CD4-positive, alpha-beta T cell (primary cell): ENCODE measurements around the gene MLLT3. TPM values are rescaled to one million over a fixed set of nuclear protein-coding genes. Genes with fewer than 3 reads are reported as not detected.

Experiments
- ATAC-seq: fragments of 200-7000 bp; cut with Tn5 transposase; one replicate; pipeline ENCODE4 v1.10.0; 2022; ENCODE audit warnings: mild to moderate bottlenecking; ENCODE audit not compliant: poor library complexity
- CTCF ChIA-PET: fragments of 350-600 bp; sonication (Branson Sonifier 250); formaldehyde crosslinking; loops from one replicate; lab custom pipeline; 2021; ENCODE audit warnings: antibody characterized with exemption, inconsistent platforms; lab: Charles Lee
- POLR2A ChIA-PET: fragments of 350-600 bp; sonication (Branson Sonifier 250); formaldehyde crosslinking; loops from one replicate; lab custom pipeline; 2021; ENCODE audit warnings: antibody characterized with exemption, inconsistent platforms; lab: Charles Lee
- DNase-seq, 14 experiments: peaks; one replicate each; pipeline ENCODE4 v3.0.0-alpha.2; 2013 to 2020; ENCODE audit warnings: mixed read lengths in 2 of 14
- H3K27ac ChIP-seq, 2 donors: one replicate each; pipeline versions ENCODE4 v1.5.1 to v1.7.0; 2013; ENCODE audit warnings: low read length in 2 of 2, low read depth in 1 of 2, mild to moderate bottlenecking in 1 of 2
- H3K27me3 ChIP-seq, 2 experiments: 1 replicate in 1 of 2; 2 replicates in 1 of 2; pipeline versions ENCODE4 v1.6.1 to v1.7.0; 2013; ENCODE audit warnings: low read length in 2 of 2, control low read depth in 1 of 2, mild to moderate bottlenecking in 1 of 2, moderate library complexity in 1 of 2; ENCODE audit not compliant: insufficient read depth in 2 of 2, control insufficient read depth in 1 of 2
- H3K36me3 ChIP-seq: one replicate; pipeline ENCODE4 v1.6.1; 2013; ENCODE audit warnings: low read length, control low read depth; ENCODE audit not compliant: insufficient read depth
- H3K4me1 ChIP-seq: one replicate; pipeline ENCODE4 v1.6.1; 2013; ENCODE audit warnings: low read length, control low read depth; ENCODE audit not compliant: insufficient read depth
- H3K4me3 ChIP-seq: one replicate; pipeline ENCODE4 v1.5.1; 2013; ENCODE audit warnings: mild to moderate bottlenecking, low read length, moderate library complexity
- H3K9me3 ChIP-seq, 2 experiments: 1 replicate in 1 of 2; 2 replicates in 1 of 2; pipeline versions ENCODE4 v1.6.1 to v1.7.0; 2013; ENCODE audit warnings: low read length in 2 of 2, mild to moderate bottlenecking in 2 of 2, control low read depth in 1 of 2, moderate library complexity in 1 of 2; ENCODE audit not compliant: control insufficient read depth in 1 of 2, insufficient read depth in 1 of 2
- H3K27ac Mint-ChIP-seq: one replicate; pipeline ENCODE4 v1.8.0; 2020; ENCODE audit warnings: mixed read lengths
- H3K27me3 Mint-ChIP-seq: one replicate; pipeline ENCODE4 v1.8.0; 2021; ENCODE audit warnings: mixed read lengths
- H3K36me3 Mint-ChIP-seq: one replicate; pipeline ENCODE4 v1.8.0; 2021; ENCODE audit warnings: low read depth, mixed read lengths
- H3K4me1 Mint-ChIP-seq: one replicate; pipeline ENCODE4 v1.8.0; 2021; ENCODE audit warnings: low read depth, mixed read lengths
- H3K4me3 Mint-ChIP-seq: one replicate; pipeline ENCODE4 v1.8.0; 2020; ENCODE audit warnings: mild to moderate bottlenecking, mixed read lengths
- H3K9me3 Mint-ChIP-seq: one replicate; pipeline ENCODE4 v1.8.0; 2020; ENCODE audit warnings: mixed read lengths
- CTCF ChIP-seq: fragments of 200-600 bp; IDR thresholded peaks from one replicate; pipeline ENCODE4 v1.8.0; 2022; ENCODE audit warnings: antibody characterized with exemption, mild to moderate bottlenecking
- intact Hi-C, 2 experiments: fragments of 100-400 bp; cut with DNase I in 1 of 2; cut with micrococcal nuclease in 1 of 2; formaldehyde crosslinking; loops; one replicate each; pipeline versions ENCODE4 v1.15.1 to v1.9.0; 2023 to 2025; cut with DNase I, micrococcal nuclease
- total RNA-seq, 174 experiments: library from RNA in 2 of 174; stranded (reverse) in 2 of 174; gene quantifications; one replicate each; pipeline ENCODE4 v1.2.3 and lab custom pipeline; 2021 to 2026

Gene MLLT3
- total RNA-seq, 2 experiments from 2014 or later = 59.2 to 60.6 TPM

- Histone ChIP-seq H3K4me1 (no peaks in the 10 kb centered on the region), H3K4me3 (no peak overlapping the region), H3K9me3 (no peaks in the 10 kb centered on the region), H3K27ac (no peak overlapping the region), H3K36me3 (no peaks in the 10 kb centered on the region), H3K27me3 (no peaks in the 10 kb centered on the region)
- Mint-ChIP-seq H3K36me3 (peaks cover 11% of the 10 kb centered on the region), H3K9me3 (no peaks in the 10 kb centered on the region), H3K27ac (no peak overlapping the region), H3K4me3 (no peak overlapping the region), H3K4me1 (peaks cover 89% of the 10 kb centered on the region), H3K27me3 (no peaks in the 10 kb centered on the region)
- no peak for ATAC-seq
- DNase-seq = no peak
- ChIA-PET POLR2A (no interaction called here), CTCF (interaction anchor here (1.7 kb wide), 1 partner anchor 10 kb away, joined by 7 read pairs; no protein-coding TSS in a partner anchor)
- TF ChIP-seq CTCF = no peak
- intact Hi-C loops = no loop called here
Measured at GRCh38 chr9:20569525-20569924, 52.8 kb downstream of the MLLT3 start.

GRCh38 chr9:20568400-20568799, 53.9 kb downstream of the MLLT3 start:
- H3K27me3 Mint-ChIP-seq = no peaks in the 10 kb centered on the region
- no peak for TF ChIP-seq CTCF
- H3K9me3 Mint-ChIP-seq = no peaks in the 10 kb centered on the region
- H3K27ac ChIP-seq = no peak overlapping the region
- DNase-seq = no peak
- CTCF ChIA-PET = no interaction called here
- ATAC-seq = no peak
- peaks cover under 1% of the 10 kb centered on the region for H3K4me1 ChIP-seq
- H3K4me3 Mint-ChIP-seq = no peak overlapping the region
- H3K9me3 ChIP-seq = no peaks in the 10 kb centered on the region
- H3K36me3 ChIP-seq = no peaks in the 10 kb centered on the region
- POLR2A ChIA-PET = no interaction called here
- H3K27ac Mint-ChIP-seq = peak overlapping the region; percentile 22
- H3K27me3 ChIP-seq = no peaks in the 10 kb centered on the region
- no peak overlapping the region for H3K4me3 ChIP-seq
- peaks cover 89% of the 10 kb centered on the region for H3K4me1 Mint-ChIP-seq
- intact Hi-C loops = no loop called here
- H3K36me3 Mint-ChIP-seq = peaks cover 4% of the 10 kb centered on the region

GRCh38 chr9:20566401-20566800, 55.9 kb downstream of the MLLT3 start:
- Mint-ChIP-seq H3K36me3 (no peaks in the 10 kb centered on the region), H3K27ac (no peak overlapping the region), H3K27me3 (no peaks in the 10 kb centered on the region), H3K4me3 (no peak overlapping the region), H3K4me1 (peaks cover 95% of the 10 kb centered on the region), H3K9me3 (no peaks in the 10 kb centered on the region)
- H3K27me3 ChIP-seq = no peaks in the 10 kb centered on the region
- H3K9me3 ChIP-seq = no peaks in the 10 kb centered on the region
- no peaks in the 10 kb centered on the region for H3K36me3 ChIP-seq
- no peak for TF ChIP-seq CTCF
- DNase-seq (no peak), ATAC-seq (no peak)
- intact Hi-C loops = no loop called here
- no peak overlapping the region for H3K27ac ChIP-seq
- ChIA-PET POLR2A (no interaction called here), CTCF (interaction anchor here (0.6 kb wide), 1 partner anchor 354 kb away, joined by 4 read pairs; no protein-coding TSS in a partner anchor)
- peaks cover 6% of the 10 kb centered on the region for H3K4me1 ChIP-seq
- H3K4me3 ChIP-seq = no peak overlapping the region
